HG03066 (cell line): ENCODE measurements around the gene ANO1.

Experiments used
- ATAC-seq: cut with Tn5 transposase; IDR thresholded peaks from one replicate; pipeline ENCODE4 v1.9.1; 2021; ENCODE audit warnings: low read depth; ENCODE audit not compliant: unreplicated experiment

Gene ANO1

DNA sequence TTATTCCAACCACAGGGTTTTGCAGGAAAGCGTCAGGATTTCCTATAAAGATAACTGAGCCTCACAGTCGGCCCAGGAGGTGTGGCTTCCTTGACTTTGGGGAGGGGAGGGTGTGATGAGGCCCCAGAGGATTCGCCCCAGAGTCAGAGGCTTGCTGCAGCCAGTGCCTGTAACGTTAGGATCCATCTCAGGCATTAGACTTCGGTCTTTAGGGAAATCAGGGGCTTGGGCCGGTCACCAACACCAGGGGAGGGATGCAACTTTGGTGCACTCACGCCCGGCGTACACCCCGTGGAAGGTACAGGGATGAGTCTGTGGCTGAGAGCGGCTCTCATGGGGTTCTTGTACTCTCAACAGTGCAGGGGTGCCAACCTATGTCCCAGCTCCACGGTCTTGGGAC, 5.7 kb upstream of the ANO1 start:
- no peak for ATAC-seq

GRCh38 chr11:70072861-70073755, 5.0 kb upstream of the ANO1 start:
- no peak for ATAC-seq

DNA sequence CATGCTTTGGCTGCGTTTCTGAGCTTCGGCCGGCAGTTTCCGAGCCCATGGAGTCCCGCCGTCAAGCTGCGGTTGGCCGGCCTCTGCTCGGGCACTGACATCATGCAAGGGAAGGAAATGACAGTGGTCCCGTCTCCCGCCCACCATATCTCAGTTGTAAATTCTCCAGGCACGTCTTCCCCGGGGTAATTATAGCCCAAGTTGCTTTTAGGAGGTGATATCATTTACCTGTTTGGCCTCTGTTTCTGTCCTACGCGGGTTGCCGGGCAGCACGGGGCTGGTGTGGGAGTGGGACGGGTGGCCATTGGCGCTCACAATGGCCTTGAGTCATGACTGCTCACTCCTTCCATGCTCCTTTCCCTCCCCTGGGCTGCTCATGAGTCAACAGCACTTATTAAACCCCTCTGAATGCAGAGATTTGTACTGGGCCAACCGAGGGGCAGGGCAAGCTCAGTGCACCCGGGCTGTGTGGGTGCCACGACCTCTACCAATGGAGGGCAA, 4.2 kb upstream of the ANO1 start:
- ATAC-seq: no peak

- no peak for ATAC-seq
Measured at GRCh38 chr11:70074746-70075145, 3.4 kb upstream of the ANO1 start.

- no peak for ATAC-seq
Measured at GRCh38 chr11:70075836-70076235, 2.3 kb upstream of the ANO1 start.

DNA sequence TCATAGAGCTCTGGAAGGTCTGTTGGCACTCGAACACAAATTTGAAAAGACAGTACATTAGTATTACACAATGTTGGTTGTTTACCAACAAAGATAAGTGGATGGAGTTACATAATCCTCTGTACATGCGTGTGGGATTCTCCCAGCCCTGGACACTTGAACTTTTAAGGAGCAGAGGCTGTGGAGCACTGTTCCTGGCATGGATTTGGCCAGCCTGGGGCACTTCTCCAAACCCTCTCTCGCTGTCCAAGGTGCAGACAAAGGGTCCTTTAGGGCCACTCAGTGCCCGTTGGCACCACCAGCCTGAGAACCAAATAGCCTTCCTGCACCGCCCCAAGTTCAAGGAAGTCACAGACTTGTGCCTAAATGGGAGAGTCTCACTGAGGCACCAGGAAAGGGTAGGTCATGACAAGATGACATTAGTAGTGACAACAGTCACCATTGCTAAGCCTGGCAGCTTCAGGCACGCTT, 1.6 kb upstream of the ANO1 start:
- ATAC-seq: no peak

GRCh38 chr11:70077411-70078094, 564 bp upstream of the ANO1 start:
- ATAC-seq: no peak

GRCh38 chr11:70078781-70079616, 882 bp downstream of the ANO1 start:
- no peak for ATAC-seq

DNA sequence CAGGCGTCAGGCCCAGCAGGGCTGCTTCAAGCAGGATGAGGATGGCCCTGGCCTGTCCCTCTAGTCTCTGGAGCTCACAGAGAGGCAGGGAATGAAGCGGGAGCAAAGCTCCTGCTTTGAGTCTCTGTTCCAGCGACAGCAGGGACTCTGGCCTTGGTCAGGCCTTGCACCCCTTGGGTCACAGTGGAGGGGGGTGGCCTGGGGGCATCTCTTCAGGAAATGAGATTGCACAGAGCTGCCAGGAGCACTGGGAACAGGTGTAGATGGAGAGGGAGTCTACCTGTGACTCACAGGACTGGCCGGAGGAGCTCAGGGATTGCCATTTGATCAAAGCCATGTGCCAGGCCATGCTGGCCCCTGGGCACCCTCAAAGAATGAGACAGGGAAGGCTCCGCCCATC, 1.6 kb downstream of the ANO1 start:
- no peak for ATAC-seq

- ATAC-seq: no peak
Measured at GRCh38 chr11:70080763-70081162, 2.6 kb downstream of the ANO1 start.

GRCh38 chr11:70082829-70083228, 4.7 kb downstream of the ANO1 start:
- ATAC-seq: no peak

DNA sequence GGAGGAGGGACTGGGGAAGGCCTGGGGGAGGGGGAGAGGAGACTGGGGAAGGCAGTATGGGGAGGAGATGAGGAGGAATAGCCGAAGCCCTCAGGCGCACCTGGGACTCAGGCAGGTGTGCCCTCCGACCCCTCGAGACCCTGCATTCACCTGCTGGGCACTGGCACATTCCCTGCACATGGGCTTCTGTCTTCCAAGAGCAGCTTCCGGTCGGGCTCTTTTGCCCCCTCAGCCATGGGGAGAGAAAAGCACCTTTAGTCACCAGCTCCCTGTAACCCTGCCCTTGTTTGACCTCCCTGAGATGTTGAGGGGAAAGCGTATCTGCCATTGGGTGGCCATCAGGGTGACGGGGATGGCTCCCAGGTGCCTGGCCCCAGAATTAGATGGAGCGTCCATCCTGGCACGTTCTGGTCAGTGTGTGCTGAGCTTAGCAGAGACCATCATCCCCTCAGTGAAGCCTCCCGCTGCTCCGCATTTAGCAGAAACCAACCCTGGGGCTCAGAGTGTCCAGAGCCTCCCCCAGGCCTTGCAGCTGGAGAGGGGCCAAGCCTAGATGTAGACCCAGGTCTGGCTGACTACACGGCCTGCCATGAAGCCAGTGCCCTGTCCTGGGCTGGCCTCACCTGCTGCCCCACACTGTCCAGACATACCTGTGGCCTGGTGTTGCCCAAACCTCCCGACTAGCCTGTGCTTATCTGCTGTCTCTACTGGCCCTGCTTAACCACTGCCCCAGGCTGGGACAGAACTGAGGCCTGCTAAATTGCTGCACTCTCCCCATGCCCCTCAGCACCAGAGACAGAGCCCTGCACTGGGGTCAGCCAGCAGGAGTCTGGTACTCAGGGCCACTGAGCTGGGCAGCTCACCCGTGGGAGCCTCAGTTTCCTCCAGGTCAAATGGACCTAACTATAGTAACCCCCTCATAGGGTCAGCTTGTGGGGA, 6.2 kb downstream of the ANO1 start:
- no peak for ATAC-seq

- ATAC-seq: no peak
Measured at GRCh38 chr11:70085815-70086769, 8.0 kb downstream of the ANO1 start.

GRCh38 chr11:70087446-70088167, 9.5 kb downstream of the ANO1 start:
- no peak for ATAC-seq

DNA sequence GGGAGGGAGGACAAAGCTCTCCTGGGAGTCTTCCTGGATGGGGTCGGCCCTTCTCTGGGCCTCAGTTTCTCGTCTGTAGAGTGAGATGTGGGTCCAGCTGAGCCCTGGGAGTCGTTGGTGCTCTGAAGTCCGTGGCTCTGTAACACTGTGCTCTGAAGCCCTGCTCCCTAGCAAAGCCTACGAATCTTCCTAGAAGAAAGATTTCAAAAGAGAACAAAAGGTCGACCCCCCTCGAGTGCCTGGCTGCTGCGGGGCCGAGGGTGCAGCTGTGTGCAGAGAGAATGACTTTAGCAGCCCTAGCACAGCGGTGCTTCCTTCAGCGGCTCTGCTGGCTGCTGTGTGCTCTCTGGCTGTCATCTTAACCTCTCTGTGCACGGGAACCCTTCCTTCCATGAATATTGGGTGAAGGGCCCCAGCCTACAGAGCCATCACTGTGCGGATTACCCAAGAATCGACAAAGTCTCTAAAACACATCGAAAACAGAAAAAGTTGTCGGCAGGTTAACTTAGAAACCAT, 10.7 kb downstream of the ANO1 start:
- no peak for ATAC-seq

- ATAC-seq: no peak
Measured at GRCh38 chr11:70089631-70090030, 11.5 kb downstream of the ANO1 start.

- ATAC-seq: no peak
Measured at GRCh38 chr11:70090961-70091381, 12.9 kb downstream of the ANO1 start.

GRCh38 chr11:70091638-70092037, 13.5 kb downstream of the ANO1 start:
- no peak for ATAC-seq
